Suprapubic skin (tissue), 4 donors: ENCODE results near the gene DCLK2. TPM values are rescaled to one million over a fixed set of nuclear protein-coding genes. Genes with fewer than 3 reads are reported as not detected.

ENCODE experiments used
- DNase-seq, 2 donors: peaks; one replicate each; pipeline ENCODE4 v3.0.0-alpha.2; 2019; ENCODE audit warnings: low spot score in 2 of 2
- H3K27ac ChIP-seq: fragments of 200-600 bp; sonication (generic); one replicate; pipeline ENCODE4 v1.5.1; 2019
- H3K27me3 ChIP-seq: fragments of 200-600 bp; sonication (generic); one replicate; pipeline ENCODE4 v1.5.1; 2019
- H3K36me3 ChIP-seq: fragments of 200-600 bp; sonication (generic); one replicate; pipeline ENCODE4 v1.5.1; 2019
- H3K4me1 ChIP-seq: fragments of 200-600 bp; sonication (generic); one replicate; pipeline ENCODE4 v1.5.1; 2019
- H3K4me3 ChIP-seq: fragments of 200-600 bp; sonication (generic); one replicate; pipeline ENCODE4 v1.5.1; 2019; ENCODE audit warnings: mild to moderate bottlenecking
- H3K9me3 ChIP-seq: fragments of 200-600 bp; sonication (generic); one replicate; pipeline ENCODE4 v1.5.1; 2019
- EP300 ChIP-seq: sonication (generic); formaldehyde crosslinking; IDR thresholded peaks from one replicate; pipeline ENCODE4 v1.6.1; 2017; ENCODE audit warnings: antibody characterized with exemption
- POLR2A ChIP-seq, 2 donors: fragments of 450-650 bp; IDR thresholded peaks; one replicate each; pipeline ENCODE4 v1.6.1; 2017; ENCODE audit warnings: antibody characterized with exemption in 2 of 2, mild to moderate bottlenecking in 2 of 2, moderate library complexity in 2 of 2
- POLR2AphosphoS5 ChIP-seq, 3 donors: sonication (generic); formaldehyde crosslinking; IDR thresholded peaks; one replicate each; pipeline ENCODE4 v1.6.1; 2017; ENCODE audit warnings: antibody characterized with exemption in 3 of 3
- WGBS: methylation state at CpG from one replicate; pipeline ENCODE4 v1.1.5; 2018; 5-methylcytosine and 5-hydroxymethylcytosine counted together
- total RNA-seq, 4 donors: library from RNA; depleted of rRNA; stranded (reverse); fragments of >200 nt; gene quantifications; one replicate each; pipeline ENCODE4 v1.1.0, GENCODE V29; 2016
- TF ChIP-seq, protein P1 (sequence below), 2 donors: fragments of 200-600 bp in 1 of 2; fragments of 450-650 bp in 1 of 2; sonication (generic) in 1 of 2; IDR thresholded peaks; one replicate each; pipeline ENCODE4 v1.5.1; 2016 to 2019; ENCODE audit warnings: antibody characterized with exemption in 2 of 2, mild to moderate bottlenecking in 1 of 2, moderate library complexity in 1 of 2

DCLK2 gene
- total RNA-seq, 4 donors from 2014 or later = 0.57 to 3.6 (median 1.9) TPM

- Histone ChIP-seq H3K9me3 (no peaks in the 10 kb centered on the region), H3K36me3 (peaks cover 35% of the 10 kb centered on the region)
- WGBS = 96% methylated on average over 1 of the region's 1 CpG
Measured at GRCh38 chr4:150268444-150268843, 190.2 kb downstream of the DCLK2 start.

GRCh38 chr4:150278206-150278605 lies 200.0 kb downstream of the DCLK2 start:
- WGBS = 86% methylated on average over 2 of the region's 2 CpGs
- Histone ChIP-seq H3K27me3 (no peaks in the 10 kb centered on the region), H3K4me3 (no peak overlapping the region), H3K4me1 (no peaks in the 10 kb centered on the region), H3K27ac (no peak overlapping the region), H3K36me3 (peaks cover 46% of the 10 kb centered on the region), H3K9me3 (no peaks in the 10 kb centered on the region)
- TF ChIP-seq POLR2AphosphoS5 (IDR thresholded peaks at IDR 0.05) (no peak), EP300 (no peak), POLR2A (IDR thresholded peaks at IDR 0.05) (no peak)
- TF ChIP-seq, protein P1, sequence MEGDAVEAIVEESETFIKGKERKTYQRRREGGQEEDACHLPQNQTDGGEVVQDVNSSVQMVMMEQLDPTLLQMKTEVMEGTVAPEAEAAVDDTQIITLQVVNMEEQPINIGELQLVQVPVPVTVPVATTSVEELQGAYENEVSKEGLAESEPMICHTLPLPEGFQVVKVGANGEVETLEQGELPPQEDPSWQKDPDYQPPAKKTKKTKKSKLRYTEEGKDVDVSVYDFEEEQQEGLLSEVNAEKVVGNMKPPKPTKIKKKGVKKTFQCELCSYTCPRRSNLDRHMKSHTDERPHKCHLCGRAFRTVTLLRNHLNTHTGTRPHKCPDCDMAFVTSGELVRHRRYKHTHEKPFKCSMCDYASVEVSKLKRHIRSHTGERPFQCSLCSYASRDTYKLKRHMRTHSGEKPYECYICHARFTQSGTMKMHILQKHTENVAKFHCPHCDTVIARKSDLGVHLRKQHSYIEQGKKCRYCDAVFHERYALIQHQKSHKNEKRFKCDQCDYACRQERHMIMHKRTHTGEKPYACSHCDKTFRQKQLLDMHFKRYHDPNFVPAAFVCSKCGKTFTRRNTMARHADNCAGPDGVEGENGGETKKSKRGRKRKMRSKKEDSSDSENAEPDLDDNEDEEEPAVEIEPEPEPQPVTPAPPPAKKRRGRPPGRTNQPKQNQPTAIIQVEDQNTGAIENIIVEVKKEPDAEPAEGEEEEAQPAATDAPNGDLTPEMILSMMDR (IDR thresholded peaks at IDR 0.05) = no peak
- DNase-seq = no peak

More at GRCh38 chr4:150268444-150268843, 190.2 kb downstream of the DCLK2 start:
- no peak for DNase-seq
- Histone ChIP-seq H3K27ac (no peak overlapping the region), H3K4me1 (no peaks in the 10 kb centered on the region), H3K27me3 (no peaks in the 10 kb centered on the region), H3K4me3 (no peak overlapping the region)
- TF ChIP-seq POLR2A (IDR thresholded peaks at IDR 0.05) (no peak), EP300 (no peak)

GRCh38 chr4:150280081-150280895 lies 202.0 kb downstream of the DCLK2 start:
- Histone ChIP-seq H3K9me3 (no peaks in the 10 kb centered on the region), H3K36me3 (peaks cover 49% of the 10 kb centered on the region), H3K4me1 (no peaks in the 10 kb centered on the region), H3K27me3 (no peaks in the 10 kb centered on the region), H3K4me3 (no peak overlapping the region), H3K27ac (no peak overlapping the region)
- 70% methylated on average over 9 of the region's 9 CpGs for WGBS
- TF ChIP-seq POLR2A (IDR thresholded peaks at IDR 0.05) (no peak), EP300 (no peak), POLR2AphosphoS5 (IDR thresholded peaks at IDR 0.05) (no peak)
- TF ChIP-seq, protein P1 (IDR thresholded peaks at IDR 0.05) = no peak
- DNase-seq = no peak

DNA sequence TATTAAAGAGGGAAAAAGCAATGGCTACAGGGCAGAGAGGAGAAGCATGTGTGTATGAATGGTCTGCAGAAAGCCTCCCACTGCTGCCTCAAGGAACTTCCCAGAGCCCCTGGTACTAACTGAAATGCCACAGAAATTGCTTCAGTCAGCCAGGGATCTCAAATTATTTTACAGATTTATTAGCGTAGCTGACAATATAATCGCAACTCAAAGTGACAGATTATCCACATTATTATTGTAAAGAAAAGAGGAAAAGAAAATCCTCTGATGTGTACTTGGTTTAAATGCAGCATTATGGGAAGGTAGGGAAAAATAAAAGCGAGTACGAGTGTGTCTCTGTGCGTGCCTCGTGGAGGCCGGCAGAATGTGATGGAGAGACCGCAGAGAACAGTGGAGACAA lies 202.7 kb downstream of the DCLK2 start:
- Histone ChIP-seq H3K36me3 (peaks cover 49% of the 10 kb centered on the region), H3K27ac (no peak overlapping the region), H3K4me1 (no peaks in the 10 kb centered on the region), H3K9me3 (no peaks in the 10 kb centered on the region), H3K27me3 (no peaks in the 10 kb centered on the region), H3K4me3 (no peak overlapping the region)
- TF ChIP-seq POLR2A (IDR thresholded peaks at IDR 0.05) (no peak), EP300 (no peak), POLR2AphosphoS5 (IDR thresholded peaks at IDR 0.05) (no peak)
- TF ChIP-seq, protein P1 (IDR thresholded peaks at IDR 0.05) = no peak
- DNase-seq = no peak
- WGBS = 96% methylated on average over 8 of the region's 8 CpGs

GRCh38 chr4:150283689-150284088 lies 205.4 kb downstream of the DCLK2 start:
- WGBS = 85% methylated on average over 1 of the region's 1 CpG

More at GRCh38 chr4:150283689-150284088, 205.4 kb downstream of the DCLK2 start:
- Histone ChIP-seq H3K27me3 (no peaks in the 10 kb centered on the region), H3K4me1 (no peaks in the 10 kb centered on the region), H3K27ac (no peak overlapping the region), H3K36me3 (peaks cover 26% of the 10 kb centered on the region), H3K4me3 (no peak overlapping the region), H3K9me3 (no peaks in the 10 kb centered on the region)
- TF ChIP-seq POLR2A (IDR thresholded peaks at IDR 0.05) (no peak), POLR2AphosphoS5 (IDR thresholded peaks at IDR 0.05) (no peak), EP300 (no peak)
- TF ChIP-seq, protein P1 (IDR thresholded peaks at IDR 0.05) = no peak
- no peak for DNase-seq
